ENCODE data around the gene OSCAR. TPM values are rescaled to one million over a fixed set of nuclear protein-coding genes. Genes with fewer than 3 reads are reported as not detected.
A peak's percentile ranks its signal among the peaks of the same experiment; 100 is the strongest.

OSCAR gene
- total RNA-seq, 2 experiments from 2014 or later = 0.29 to 0.59 TPM

GRCh38 chr19:54121259-54121658 is 20.7 kb upstream of the OSCAR start:
- no peak overlapping the region for H3K27ac Mint-ChIP-seq
- H3K27me3 Mint-ChIP-seq = no peaks in the 10 kb centered on the region
- no peaks in the 10 kb centered on the region for H3K9me3 Mint-ChIP-seq
- H3K4me3 Mint-ChIP-seq = no peak overlapping the region
- intact Hi-C loops (cut with micrococcal nuclease) = no loop called here
- DNase-seq = no peak
- peaks cover 20% of the 10 kb centered on the region for H3K36me3 Mint-ChIP-seq
- peaks cover 11% of the 10 kb centered on the region for H3K4me1 Mint-ChIP-seq (ENCODE audit: low read depth)
- POLR2A ChIA-PET = no interaction called here
- CTCF ChIA-PET = no interaction called here

DNA sequence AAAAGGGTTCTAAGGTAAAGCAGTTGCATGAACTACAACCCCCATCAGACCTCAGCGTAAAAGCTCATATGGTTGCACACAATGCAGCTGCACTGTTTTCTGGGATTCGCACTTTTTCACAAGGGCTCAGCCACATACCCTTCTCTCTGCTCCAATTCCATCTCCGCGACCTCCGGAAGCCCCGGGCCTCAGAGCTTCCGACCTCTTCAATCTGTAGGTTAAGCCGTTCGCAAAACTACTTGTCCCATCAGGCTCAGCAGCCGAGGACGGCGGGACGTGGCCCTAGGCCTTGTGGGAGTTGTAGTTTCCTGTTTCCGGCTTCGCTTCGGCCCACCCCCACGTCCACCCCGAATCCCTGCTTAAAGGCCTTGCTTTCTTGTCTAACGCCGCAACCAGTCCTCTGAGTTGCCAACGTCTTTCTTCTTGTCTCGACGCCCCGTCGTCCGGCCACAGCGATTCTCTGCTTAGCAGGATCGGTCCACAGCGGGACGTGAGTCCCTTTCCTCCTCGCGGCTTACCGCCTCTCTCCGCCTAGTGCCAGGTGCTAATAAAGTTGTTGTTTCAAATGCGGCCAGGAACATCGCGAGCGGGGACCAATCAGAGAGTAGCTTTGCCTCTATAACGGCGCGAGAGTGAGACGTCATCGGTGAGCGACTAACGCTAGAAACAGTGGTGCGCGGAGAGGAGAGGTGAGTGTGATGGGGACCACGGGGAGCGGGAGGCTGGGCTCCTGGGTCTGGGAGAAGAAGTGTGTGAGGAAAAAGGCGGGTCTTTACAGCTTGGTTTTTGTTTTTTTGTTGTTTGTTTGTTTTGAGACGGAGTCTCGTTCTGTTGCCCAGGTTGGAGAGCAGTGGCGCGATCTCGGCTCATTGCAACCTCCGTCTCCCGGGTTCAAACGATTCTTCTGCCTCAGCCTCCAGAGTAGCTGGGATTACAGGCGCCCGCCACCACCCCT is 14.8 kb upstream of the OSCAR start, which contains the start of the genes PRPF31 and TFPT:
Gene PRPF31 (plus strand): TSS at position 646 of the 955 bp plus-strand sequence. CDS start 2,525 bp downstream, outside the sequence.
Gene TFPT (minus strand): TSS at position 549 of the 955 bp plus-strand sequence. CDS start 388 bp downstream, at position 161.
- H3K4me3 Mint-ChIP-seq = peak within 1 kb of the TSS; percentile 85
- ChIA-PET POLR2A (interaction anchor here (0.7 to 2.6 kb wide), 9 partner anchors 10 to 249 kb away, joined by 3 to 19 read pairs (median 6); partner anchors contain the start of genes CNOT3, LENG1, MBOAT7 and MYADM), CTCF (interaction anchor here (1.0 to 1.7 kb wide), 2 partner anchors 20 to 22 kb away, joined by 3 to 5 read pairs; partner anchors contain the start of gene CNOT3)
- peak within 1 kb of the TSS; percentile 96 for H3K27ac Mint-ChIP-seq
- DNase-seq = peak; percentile 98
- H3K9me3 Mint-ChIP-seq = no peaks in the 10 kb centered on the region
- peaks cover 30% of the 10 kb centered on the region for H3K36me3 Mint-ChIP-seq
- peaks cover 27% of the 10 kb centered on the region for H3K4me1 Mint-ChIP-seq (ENCODE audit: low read depth)
- intact Hi-C loops (cut with micrococcal nuclease) = loop anchor here (1.0 to 10.0 kb wide), 8 partner anchors 13 to 1928 kb away; partner anchors contain the start of genes CNOT3, LENG1, LENG8 and MYADM
- H3K27me3 Mint-ChIP-seq = no peaks in the 10 kb centered on the region

GRCh38 chr19:54114340-54115108 is 13.9 kb upstream of the OSCAR start:
- POLR2A ChIA-PET = interaction anchor here (0.7 to 2.6 kb wide), 9 partner anchors 9 to 248 kb away, joined by 3 to 19 read pairs (median 6); partner anchors contain the start of genes CNOT3, LENG1, MBOAT7 and MYADM
- CTCF ChIA-PET = interaction anchor here (0.6 to 1.7 kb wide), 4 partner anchors 12 to 23 kb away, joined by 3 to 5 read pairs (median 3); partner anchors contain the start of genes CNOT3, NDUFA3 and OSCAR
- no peaks in the 10 kb centered on the region for H3K27me3 Mint-ChIP-seq
- H3K4me1 Mint-ChIP-seq (ENCODE audit: low read depth) = peaks cover 27% of the 10 kb centered on the region
- peak; percentile 75 for DNase-seq
- no peaks in the 10 kb centered on the region for H3K9me3 Mint-ChIP-seq
- peaks cover 28% of the 10 kb centered on the region for H3K36me3 Mint-ChIP-seq
- intact Hi-C loops (cut with micrococcal nuclease) = loop anchor here (1.0 to 10.0 kb wide), 8 partner anchors 12 to 1927 kb away; partner anchors contain the start of genes CNOT3, LENG1, LENG8 and MYADM
- H3K4me3 Mint-ChIP-seq = peak overlapping the region; percentile 85
- peak overlapping the region; percentile 96 for H3K27ac Mint-ChIP-seq

DNA sequence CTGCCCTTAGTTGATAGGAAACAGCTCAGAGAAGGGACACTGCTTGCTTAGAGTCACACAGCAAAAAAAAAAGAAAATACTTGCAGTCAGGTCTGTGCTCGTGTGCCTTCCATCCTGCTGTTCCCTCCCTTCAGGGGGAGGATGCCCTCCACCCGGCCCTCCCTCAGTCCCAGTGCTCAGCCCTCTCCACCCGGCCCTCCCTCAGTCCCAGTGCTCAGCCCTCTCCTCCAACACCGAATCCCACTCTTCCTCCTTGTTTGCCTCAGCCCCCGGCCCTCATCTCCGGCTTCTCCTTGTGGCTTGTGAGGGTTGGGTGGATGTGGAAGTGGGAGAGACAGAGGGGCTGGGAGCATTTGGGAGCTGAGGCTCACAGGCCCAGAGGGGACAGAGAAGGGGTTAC is 9.0 kb upstream of the OSCAR start:
- Mint-ChIP-seq H3K4me3 (no peak overlapping the region), H3K9me3 (no peaks in the 10 kb centered on the region), H3K27me3 (no peaks in the 10 kb centered on the region), H3K27ac (no peak overlapping the region), H3K36me3 (peaks cover 47% of the 10 kb centered on the region), H3K4me1 (ENCODE audit: low read depth) (peaks cover 14% of the 10 kb centered on the region)
- no peak for DNase-seq
- ChIA-PET CTCF (no interaction called here), POLR2A (no interaction called here)
- intact Hi-C loops (cut with micrococcal nuclease) = loop anchor here (10.0 kb wide), 1 partner anchor 335 kb away; the partner anchor contains the start of gene LENG8

- Mint-ChIP-seq H3K27me3 (no peaks in the 10 kb centered on the region), H3K9me3 (no peaks in the 10 kb centered on the region), H3K36me3 (peaks cover 38% of the 10 kb centered on the region), H3K27ac (no peak overlapping the region), H3K4me3 (no peak overlapping the region), H3K4me1 (ENCODE audit: low read depth) (peaks cover 7% of the 10 kb centered on the region)
- POLR2A ChIA-PET = interaction anchor here (1.0 kb wide), 1 partner anchor 12 kb away, joined by 3 read pairs; no protein-coding TSS in a partner anchor
- DNase-seq = no peak
- intact Hi-C loops (cut with micrococcal nuclease) = no loop called here
- CTCF ChIA-PET = no interaction called here
Measured at GRCh38 chr19:54108496-54108895, 7.9 kb upstream of the OSCAR start.

- H3K9me3 Mint-ChIP-seq = no peaks in the 10 kb centered on the region
- H3K4me1 Mint-ChIP-seq (ENCODE audit: low read depth) = peaks cover 6% of the 10 kb centered on the region
- H3K4me3 Mint-ChIP-seq = no peak overlapping the region
- CTCF ChIA-PET = no interaction called here
- no peak overlapping the region for H3K27ac Mint-ChIP-seq
- intact Hi-C loops (cut with micrococcal nuclease) = no loop called here
- no peaks in the 10 kb centered on the region for H3K27me3 Mint-ChIP-seq
- H3K36me3 Mint-ChIP-seq = peaks cover 37% of the 10 kb centered on the region
- POLR2A ChIA-PET = interaction anchor here (1.0 kb wide), 1 partner anchor 11 kb away, joined by 3 read pairs; no protein-coding TSS in a partner anchor
- no peak for DNase-seq
Measured at GRCh38 chr19:54107876-54108490, 7.4 kb upstream of the OSCAR start.

- peaks cover 13% of the 10 kb centered on the region for H3K4me1 Mint-ChIP-seq (ENCODE audit: low read depth)
- POLR2A ChIA-PET = no interaction called here
- H3K9me3 Mint-ChIP-seq = no peaks in the 10 kb centered on the region
- CTCF ChIA-PET = no interaction called here
- peaks cover 38% of the 10 kb centered on the region for H3K36me3 Mint-ChIP-seq
- no peak overlapping the region for H3K4me3 Mint-ChIP-seq
- no peaks in the 10 kb centered on the region for H3K27me3 Mint-ChIP-seq
- no peak overlapping the region for H3K27ac Mint-ChIP-seq
- intact Hi-C loops (cut with micrococcal nuclease) = no loop called here
- DNase-seq = peak; percentile 3
Measured at GRCh38 chr19:54106716-54107115, 6.1 kb upstream of the OSCAR start.

- peak; percentile 3 for DNase-seq
- ChIA-PET POLR2A (interaction anchor here (1.1 kb wide), 1 partner anchor 9 kb away, joined by 4 read pairs; no protein-coding TSS in a partner anchor), CTCF (no interaction called here)
- Mint-ChIP-seq H3K4me1 (ENCODE audit: low read depth) (peaks cover 13% of the 10 kb centered on the region), H3K9me3 (no peaks in the 10 kb centered on the region), H3K36me3 (peaks cover 36% of the 10 kb centered on the region), H3K4me3 (no peak overlapping the region), H3K27ac (no peak overlapping the region), H3K27me3 (no peaks in the 10 kb centered on the region)
- intact Hi-C loops (cut with micrococcal nuclease) = no loop called here
Measured at GRCh38 chr19:54105796-54106195, 5.2 kb upstream of the OSCAR start.

DNA sequence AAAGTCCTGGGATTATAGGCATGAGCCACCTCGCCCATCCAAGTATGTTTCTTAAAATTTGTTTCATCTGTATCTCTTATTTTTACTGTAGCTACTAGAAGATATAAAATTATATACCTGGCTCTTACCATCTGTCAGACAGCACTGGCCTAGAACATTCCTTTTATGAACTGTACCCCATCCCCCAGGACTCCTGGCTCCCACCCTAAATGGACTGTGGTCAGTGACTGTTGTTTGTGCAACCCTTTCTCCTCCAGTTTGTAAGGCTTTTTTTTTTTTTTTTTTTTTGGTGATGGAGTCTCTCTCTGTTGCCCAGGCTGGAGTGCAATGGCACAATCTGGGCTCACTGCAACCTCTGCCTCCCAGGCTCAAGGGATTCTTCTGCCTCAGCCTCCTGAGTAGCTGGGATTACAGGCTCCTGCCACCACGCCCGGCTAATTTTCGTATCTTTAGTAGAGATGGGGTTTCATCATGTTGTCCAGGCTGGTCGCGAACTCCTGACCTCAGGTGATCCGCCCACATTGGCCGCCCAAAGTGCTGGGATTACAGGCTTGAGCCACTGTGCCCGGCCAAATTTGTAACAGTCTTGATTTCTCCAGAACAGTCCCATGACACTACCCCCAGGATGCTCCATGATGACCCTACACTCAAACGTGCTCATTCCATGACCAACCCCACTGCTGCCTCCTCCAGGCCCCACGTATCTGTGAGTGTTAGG is 4.6 kb upstream of the OSCAR start:
- intact Hi-C loops (cut with micrococcal nuclease) = no loop called here
- no peak overlapping the region for H3K27ac Mint-ChIP-seq

GRCh38 chr19:54102421-54103169 is 2.0 kb upstream of the OSCAR start, which contains the start of gene NDUFA3:
NDUFA3 (plus strand) TSS chr19:54102855; CDS start chr19:54102879, 24 bp downstream.
- no peaks in the 10 kb centered on the region for H3K27me3 Mint-ChIP-seq
- peak; percentile 99 for DNase-seq
- peak within 1 kb of the TSS; percentile 89 for H3K27ac Mint-ChIP-seq
- no peaks in the 10 kb centered on the region for H3K9me3 Mint-ChIP-seq
- peaks cover 21% of the 10 kb centered on the region for H3K36me3 Mint-ChIP-seq
- intact Hi-C loops (cut with micrococcal nuclease) = loop anchor here (1.0 to 2.0 kb wide), 5 partner anchors 13 to 236 kb away; partner anchors contain the start of genes CNOT3, LENG1, MYADM and PRPF31
- POLR2A ChIA-PET = interaction anchor here (2.7 kb wide), 1 partner anchor 12 kb away, joined by 19 read pairs; the partner anchor contains the start of genes PRPF31 and TFPT
- peaks cover 13% of the 10 kb centered on the region for H3K4me1 Mint-ChIP-seq (ENCODE audit: low read depth)
- CTCF ChIA-PET = interaction anchor here (0.6 to 1.2 kb wide), 2 partner anchors 11 to 1529 kb away, joined by 3 read pairs; no protein-coding TSS in a partner anchor
- peak within 1 kb of the TSS; percentile 99 for H3K4me3 Mint-ChIP-seq

More for the DNA sequence above, 4.6 kb upstream of the OSCAR start:
- Mint-ChIP-seq H3K27me3 (no peaks in the 10 kb centered on the region), H3K4me1 (ENCODE audit: low read depth) (peaks cover 13% of the 10 kb centered on the region), H3K9me3 (no peaks in the 10 kb centered on the region), H3K36me3 (peaks cover 32% of the 10 kb centered on the region), H3K4me3 (no peak overlapping the region)
- POLR2A ChIA-PET = interaction anchor here (1.1 kb wide), 1 partner anchor 9 kb away, joined by 4 read pairs; no protein-coding TSS in a partner anchor
- DNase-seq = no peak
- CTCF ChIA-PET = interaction anchor here (1.0 kb wide), 1 partner anchor 8 kb away, joined by 3 read pairs; no protein-coding TSS in a partner anchor
